ENCODE measurements around the gene LEPROT. TPM values are rescaled to one million over a fixed set of nuclear protein-coding genes. Genes with fewer than 3 reads are reported as not detected.

The LEPROT gene
- total and polyA plus RNA-seq, 8 donors, result 9.3 to 101 (median 28.7) TPM

- intact Hi-C loops (cut with DNase I; ENCODE audit: low total_unique reads), result no loop called here
- Histone ChIP-seq H3K36me3 (no peaks in the 10 kb centered on the region), H3K9me3 (no peaks in the 10 kb centered on the region)
Observed at GRCh38 chr1:65404941-65405340, 15.5 kb upstream of the LEPROT start.

GRCh38 chr1:65407877-65408276, 12.6 kb upstream of the LEPROT start:
- Histone ChIP-seq H3K36me3 (no peaks in the 10 kb centered on the region), H3K27me3 (no peaks in the 10 kb centered on the region), H3K27ac (no peak overlapping the region), H3K9me3 (no peaks in the 10 kb centered on the region), H3K4me1 (no peaks in the 10 kb centered on the region), H3K4me3 (no peak overlapping the region)
- 65 to 73% (median 69%) methylated on average over 2 of the region's 2 CpGs for WGBS, 5 donors
- intact Hi-C loops (cut with DNase I; ENCODE audit: low total_unique reads), result no loop called here
- no peak for DNase-seq
- TF ChIP-seq CTCF (IDR thresholded peaks at IDR 0.05), result no peak
- no peak for TF ChIP-seq POLR2AphosphoS5 (IDR thresholded peaks at IDR 0.05)
- no peak for TF ChIP-seq POLR2A (IDR thresholded peaks at IDR 0.05)
- no peak for TF ChIP-seq EP300 (IDR thresholded peaks at IDR 0.05)

More at GRCh38 chr1:65404941-65405340, 15.5 kb upstream of the LEPROT start:
- no peaks in the 10 kb centered on the region for H3K27me3 ChIP-seq
- DNase-seq, result no peak
- no peaks in the 10 kb centered on the region for H3K4me1 ChIP-seq
- no peak overlapping the region for H3K27ac ChIP-seq
- TF ChIP-seq POLR2A (IDR thresholded peaks at IDR 0.05), result no peak
- TF ChIP-seq EP300 (IDR thresholded peaks at IDR 0.05), result no peak
- TF ChIP-seq CTCF (IDR thresholded peaks at IDR 0.05), result no peak
- no peak for TF ChIP-seq POLR2AphosphoS5 (IDR thresholded peaks at IDR 0.05)
- no peak overlapping the region for H3K4me3 ChIP-seq

GRCh38 chr1:65409314-65409713, 11.2 kb upstream of the LEPROT start:
- intact Hi-C loops (cut with DNase I; ENCODE audit: low total_unique reads), result no loop called here
- Histone ChIP-seq H3K9me3 (no peaks in the 10 kb centered on the region), H3K4me1 (no peaks in the 10 kb centered on the region), H3K4me3 (no peak overlapping the region), H3K36me3 (no peaks in the 10 kb centered on the region), H3K27me3 (no peaks in the 10 kb centered on the region), H3K27ac (no peak overlapping the region)
- 34 to 72% (median 60%) methylated on average over 1 of the region's 1 CpG for WGBS, 5 donors
- TF ChIP-seq POLR2AphosphoS5 (IDR thresholded peaks at IDR 0.05) (no peak), POLR2A (IDR thresholded peaks at IDR 0.05) (no peak), CTCF (IDR thresholded peaks at IDR 0.05) (no peak), EP300 (IDR thresholded peaks at IDR 0.05) (no peak)
- no peak for DNase-seq

- intact Hi-C loops (cut with DNase I; ENCODE audit: low total_unique reads), result no loop called here
- H3K4me3 ChIP-seq, result no peak overlapping the region
- no peaks in the 10 kb centered on the region for H3K36me3 ChIP-seq
- H3K27ac ChIP-seq, result no peak overlapping the region
- TF ChIP-seq POLR2AphosphoS5 (IDR thresholded peaks at IDR 0.05), result no peak
- TF ChIP-seq EP300 (IDR thresholded peaks at IDR 0.05), result no peak
- H3K9me3 ChIP-seq, result no peaks in the 10 kb centered on the region
- no peak for DNase-seq
- H3K27me3 ChIP-seq, result no peaks in the 10 kb centered on the region
- no peaks in the 10 kb centered on the region for H3K4me1 ChIP-seq
- WGBS, 5 donors, result 91 to 96% (median 93%) methylated on average over 4 of the region's 4 CpGs
Observed at GRCh38 chr1:65409816-65410326, 10.6 kb upstream of the LEPROT start.

- H3K4me3 ChIP-seq, result no peak overlapping the region
- no peak for TF ChIP-seq POLR2AphosphoS5 (IDR thresholded peaks at IDR 0.05)
- TF ChIP-seq CTCF (IDR thresholded peaks at IDR 0.05), result no peak
- no peak for TF ChIP-seq EP300 (IDR thresholded peaks at IDR 0.05)
- no peak for TF ChIP-seq POLR2A (IDR thresholded peaks at IDR 0.05)
- H3K27ac ChIP-seq, result no peak overlapping the region
- 87 to 94% (median 90%) methylated on average over 4 of the region's 4 CpGs for WGBS, 5 donors
- no peaks in the 10 kb centered on the region for H3K9me3 ChIP-seq
- H3K36me3 ChIP-seq, result no peaks in the 10 kb centered on the region
- DNase-seq, result no peak
- intact Hi-C loops (cut with DNase I; ENCODE audit: low total_unique reads), result no loop called here
- no peaks in the 10 kb centered on the region for H3K27me3 ChIP-seq
- no peaks in the 10 kb centered on the region for H3K4me1 ChIP-seq
Observed at GRCh38 chr1:65412256-65412983, 8.0 kb upstream of the LEPROT start.

All from stomach (tissue), 9 donors.